Loucy (cell line): ENCODE results near the gene PLXNA2.

ENCODE experiments used
- EZH2phosphoT487 ChIP-seq: fragments of 200-600 bp; IDR thresholded peaks from 2 replicates; pipeline ENCODE4 v1.6.1; 2018; ENCODE audit warnings: antibody characterized with exemption, mild to moderate bottlenecking, moderate library complexity, borderline replicate concordance
- TF ChIP-seq, protein P1 (sequence below): fragments of 200-600 bp; sonication (generic); conservative IDR thresholded peaks from 2 replicates; pipeline ENCODE4 v1.5.1; 2014; ENCODE audit warnings: mild to moderate bottlenecking, antibody characterized with exemption, low read length

- TF ChIP-seq, protein P1, sequence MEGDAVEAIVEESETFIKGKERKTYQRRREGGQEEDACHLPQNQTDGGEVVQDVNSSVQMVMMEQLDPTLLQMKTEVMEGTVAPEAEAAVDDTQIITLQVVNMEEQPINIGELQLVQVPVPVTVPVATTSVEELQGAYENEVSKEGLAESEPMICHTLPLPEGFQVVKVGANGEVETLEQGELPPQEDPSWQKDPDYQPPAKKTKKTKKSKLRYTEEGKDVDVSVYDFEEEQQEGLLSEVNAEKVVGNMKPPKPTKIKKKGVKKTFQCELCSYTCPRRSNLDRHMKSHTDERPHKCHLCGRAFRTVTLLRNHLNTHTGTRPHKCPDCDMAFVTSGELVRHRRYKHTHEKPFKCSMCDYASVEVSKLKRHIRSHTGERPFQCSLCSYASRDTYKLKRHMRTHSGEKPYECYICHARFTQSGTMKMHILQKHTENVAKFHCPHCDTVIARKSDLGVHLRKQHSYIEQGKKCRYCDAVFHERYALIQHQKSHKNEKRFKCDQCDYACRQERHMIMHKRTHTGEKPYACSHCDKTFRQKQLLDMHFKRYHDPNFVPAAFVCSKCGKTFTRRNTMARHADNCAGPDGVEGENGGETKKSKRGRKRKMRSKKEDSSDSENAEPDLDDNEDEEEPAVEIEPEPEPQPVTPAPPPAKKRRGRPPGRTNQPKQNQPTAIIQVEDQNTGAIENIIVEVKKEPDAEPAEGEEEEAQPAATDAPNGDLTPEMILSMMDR: no peak
- no peak for TF ChIP-seq EZH2phosphoT487
Measured at GRCh38 chr1:207973898-207974568, 270.2 kb downstream of the PLXNA2 start.
